Measurements from ENCODE around the gene TCF3. TPM values are rescaled to one million over a fixed set of nuclear protein-coding genes. Genes with fewer than 3 reads are reported as not detected.

Gene TCF3
- polyA plus RNA-seq, 3 donors: 2.4 to 36.2 (median 3.3) TPM

- no peaks in the 10 kb centered on the region for H3K36me3 ChIP-seq (replicated peaks in 1 of 2; ENCODE audit: control insufficient read depth in 1 of 2, insufficient read depth in 2 of 2, low read length in 2 of 2)
- intact Hi-C loops (cut with micrococcal nuclease): no loop called here
- H3K4me1 ChIP-seq (ENCODE audit: control insufficient read depth in 1 of 2, insufficient read depth in 2 of 2, low read length in 2 of 2): peaks cover 10 to 12% of the 10 kb centered on the region in 2 donors
- Mint-ChIP-seq H3K4me3 (peak overlapping the region in 1 of 2 donors; percentile 69), H3K9me3 (peaks cover 0 to 14% (median under 1%) of the 10 kb centered on the region in 7 donors), H3K27ac (no peak overlapping the region), H3K4me1 (peaks cover 5% of the 10 kb centered on the region), H3K36me3 (no peaks in the 10 kb centered on the region), H3K27me3 (ENCODE audit: low read depth in 3 of 3) (peaks cover 44 to 80% (median 50%) of the 10 kb centered on the region in 3 donors)
- H3K27ac ChIP-seq (ENCODE audit: low read depth in 1 of 2, low read length in 2 of 2): no peak overlapping the region
- H2AFZ ChIP-seq (ENCODE audit: insufficient read depth, low read depth, low read length, poor library complexity, severe bottlenecking): no peak overlapping the region
- DNase-seq: no peak
- H3K9me3 ChIP-seq (replicated peaks in 1 of 2; ENCODE audit: control insufficient read depth in 1 of 2, insufficient read depth in 1 of 2, low read length in 2 of 2): no peaks in the 10 kb centered on the region
- no peak overlapping the region for H3K9ac ChIP-seq (ENCODE audit: insufficient read depth, low read length, poor library complexity, severe bottlenecking)
- peaks cover 3 to 53% of the 10 kb centered on the region in 2 donors for H3K27me3 ChIP-seq (ENCODE audit: control insufficient read depth in 2 of 2, insufficient read depth in 2 of 2, low read length in 2 of 2)
- H3K79me2 ChIP-seq (ENCODE audit: insufficient read depth, low read length): no peaks in the 10 kb centered on the region
- no peak overlapping the region for H3K4me3 ChIP-seq (replicated peaks in 1 of 3; ENCODE audit: low read depth in 2 of 3, low read length in 3 of 3)
- no peak overlapping the region for H3K4me2 ChIP-seq (replicated peaks; ENCODE audit: extremely low read depth, low read length, poor library complexity, severe bottlenecking)
- TF ChIP-seq CTCF (IDR thresholded peaks at IDR 0.05): no peak
- 14% methylated on average over 46 of the region's 62 CpGs for WGBS (ENCODE audit: insufficient coverage)
- no peaks in the 10 kb centered on the region for H4K20me1 ChIP-seq (ENCODE audit: insufficient read depth, low read length)
Observed at GRCh38 chr19:1675633-1676350, 23.4 kb upstream of the TCF3 start.

DNA sequence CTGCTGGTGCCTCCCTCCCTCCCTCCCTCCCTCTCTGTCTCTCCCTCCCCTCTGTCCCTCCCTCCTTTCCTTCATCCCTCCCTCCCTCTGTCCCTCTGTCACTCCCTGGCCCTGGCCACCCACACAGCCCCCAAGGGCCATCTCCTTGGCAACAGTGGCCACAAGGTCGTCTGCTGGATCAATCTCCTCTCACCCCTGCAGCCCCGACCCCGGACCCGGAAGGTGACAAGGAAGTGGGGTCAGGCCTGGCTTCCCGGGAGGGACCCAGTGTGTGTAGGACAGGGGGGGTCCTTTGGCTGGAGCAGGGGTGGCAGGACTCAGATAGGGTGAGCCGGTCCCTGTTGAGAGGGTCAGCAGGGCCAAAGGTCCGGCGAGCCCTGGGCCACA lies 21.9 kb upstream of the TCF3 start:
- no peaks in the 10 kb centered on the region for H3K9me3 ChIP-seq (replicated peaks in 1 of 2; ENCODE audit: control insufficient read depth in 1 of 2, insufficient read depth in 1 of 2, low read length in 2 of 2)
- H3K4me3 Mint-ChIP-seq: no peak overlapping the region
- TF ChIP-seq CTCF (IDR thresholded peaks at IDR 0.05): no peak
- H3K4me1 Mint-ChIP-seq: peaks cover 7% of the 10 kb centered on the region
- no peaks in the 10 kb centered on the region for H3K36me3 ChIP-seq (replicated peaks in 1 of 2; ENCODE audit: control insufficient read depth in 1 of 2, insufficient read depth in 2 of 2, low read length in 2 of 2)
- no peak overlapping the region for H2AFZ ChIP-seq (ENCODE audit: insufficient read depth, low read depth, low read length, poor library complexity, severe bottlenecking)
- WGBS (ENCODE audit: insufficient coverage): 94% methylated on average over 3 of the region's 8 CpGs
- no peak overlapping the region for H3K9ac ChIP-seq (ENCODE audit: insufficient read depth, low read length, poor library complexity, severe bottlenecking)
- peaks cover 10 to 12% of the 10 kb centered on the region in 2 donors for H3K4me1 ChIP-seq (ENCODE audit: control insufficient read depth in 1 of 2, insufficient read depth in 2 of 2, low read length in 2 of 2)
- peaks cover 56 to 90% (median 60%) of the 10 kb centered on the region in 3 donors for H3K27me3 Mint-ChIP-seq (ENCODE audit: low read depth in 3 of 3)
- intact Hi-C loops (cut with micrococcal nuclease): loop anchor here (5.0 kb wide), 1 partner anchor 127 kb away; no protein-coding TSS in a partner anchor
- no peaks in the 10 kb centered on the region for H4K20me1 ChIP-seq (ENCODE audit: insufficient read depth, low read length)
- peaks cover 3 to 63% of the 10 kb centered on the region in 2 donors for H3K27me3 ChIP-seq (ENCODE audit: control insufficient read depth in 2 of 2, insufficient read depth in 2 of 2, low read length in 2 of 2)
- no peak overlapping the region for H3K27ac ChIP-seq (ENCODE audit: low read depth in 1 of 2, low read length in 2 of 2)
- H3K79me2 ChIP-seq (ENCODE audit: insufficient read depth, low read length): no peaks in the 10 kb centered on the region
- H3K4me2 ChIP-seq (replicated peaks; ENCODE audit: extremely low read depth, low read length, poor library complexity, severe bottlenecking): no peak overlapping the region
- peaks cover 0 to 14% (median 2%) of the 10 kb centered on the region in 7 donors for H3K9me3 Mint-ChIP-seq
- no peak overlapping the region for H3K4me3 ChIP-seq (replicated peaks in 1 of 3; ENCODE audit: low read depth in 2 of 3, low read length in 3 of 3)
- H3K36me3 Mint-ChIP-seq: no peaks in the 10 kb centered on the region
- no peak for DNase-seq
- H3K27ac Mint-ChIP-seq: no peak overlapping the region
